GM19467 (cell line): ENCODE results near the gene SMAD7.

ENCODE experiments used
- ATAC-seq: cut with Tn5 transposase; IDR thresholded peaks from one replicate; pipeline ENCODE4 v1.9.1; 2021; ENCODE audit warnings: mild to moderate bottlenecking, moderate library complexity; ENCODE audit not compliant: unreplicated experiment

SMAD7 gene

DNA sequence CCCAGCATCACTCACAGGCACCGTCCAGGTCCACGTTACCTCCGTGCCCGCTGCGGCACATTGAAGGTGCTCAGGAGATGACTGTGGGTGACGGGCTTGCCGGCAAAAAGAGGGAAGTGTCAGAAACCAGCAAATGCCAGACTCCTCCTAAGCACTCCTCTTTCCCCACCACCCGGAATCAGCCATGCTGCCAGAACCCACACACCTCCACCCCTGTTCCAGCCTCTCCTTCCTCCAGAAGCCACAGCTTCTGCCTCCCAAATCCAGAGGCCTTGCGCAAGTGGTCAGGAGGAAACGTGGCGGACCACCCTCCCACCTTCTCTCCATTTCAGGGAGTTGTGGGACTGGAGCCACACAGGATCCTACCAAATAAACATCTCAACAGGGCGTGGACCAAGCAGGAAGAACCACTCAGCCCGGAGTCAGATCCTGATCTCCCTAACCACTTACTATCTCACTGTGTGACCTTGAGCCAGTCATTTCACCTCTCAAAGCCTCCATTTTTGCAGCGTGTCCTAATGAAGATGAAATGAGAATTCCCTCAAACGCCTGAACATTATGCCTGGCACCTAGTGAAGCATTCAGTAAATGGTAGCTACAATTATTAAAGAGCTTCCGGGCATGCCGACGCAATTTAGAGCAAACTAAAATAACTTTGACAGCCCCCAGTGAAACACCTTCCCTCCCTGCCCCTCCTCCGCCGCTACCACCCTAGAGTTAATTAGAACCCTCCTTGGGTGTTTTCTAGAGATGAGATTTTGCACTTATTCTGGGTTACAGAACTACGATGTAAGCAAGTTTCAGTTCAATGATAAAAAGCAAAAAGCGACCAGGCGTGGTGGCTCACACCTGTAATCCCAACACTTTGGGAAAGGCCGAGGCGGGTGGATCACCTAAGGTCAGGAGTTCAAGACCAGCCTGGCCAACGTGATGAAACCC is 32.9 kb downstream of the SMAD7 start:
- no peak for ATAC-seq

- no peak for ATAC-seq
These were observed 34.9 kb downstream of the SMAD7 start for GRCh38 chr18:48915626-48916425.

DNA sequence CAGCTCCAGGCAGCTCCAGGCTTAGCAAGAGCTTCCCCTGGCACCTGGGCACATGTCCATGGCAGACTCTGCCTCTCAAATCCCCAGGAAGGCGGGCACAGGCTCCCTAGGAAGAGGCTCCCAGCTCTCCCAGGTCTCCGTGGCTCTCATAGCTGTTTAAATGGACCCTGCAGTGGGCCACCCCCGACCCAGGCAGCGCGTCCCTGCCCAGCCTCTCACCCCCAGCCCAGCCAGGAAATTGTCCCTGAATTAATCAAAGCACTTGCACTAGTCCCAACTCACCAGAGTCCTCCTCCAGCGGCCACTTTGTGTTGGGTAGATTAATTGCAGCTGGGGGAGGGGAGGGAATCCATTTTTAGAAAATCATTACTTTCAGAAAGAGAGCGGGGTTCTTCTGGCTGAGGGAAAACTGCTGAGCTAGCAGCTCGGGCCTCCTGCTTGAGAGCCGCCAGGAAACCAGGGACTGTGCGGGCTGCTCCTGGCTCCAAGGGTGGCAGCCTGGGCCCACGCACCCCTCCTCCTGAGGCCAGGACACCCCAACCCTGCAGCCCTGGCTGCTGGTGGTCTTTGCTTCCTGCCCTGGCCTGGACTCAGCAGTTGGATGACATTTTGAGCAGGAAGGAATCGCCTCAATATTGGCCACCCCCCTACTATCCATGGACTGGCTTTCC is 36.0 kb downstream of the SMAD7 start:
- ATAC-seq = no peak

DNA sequence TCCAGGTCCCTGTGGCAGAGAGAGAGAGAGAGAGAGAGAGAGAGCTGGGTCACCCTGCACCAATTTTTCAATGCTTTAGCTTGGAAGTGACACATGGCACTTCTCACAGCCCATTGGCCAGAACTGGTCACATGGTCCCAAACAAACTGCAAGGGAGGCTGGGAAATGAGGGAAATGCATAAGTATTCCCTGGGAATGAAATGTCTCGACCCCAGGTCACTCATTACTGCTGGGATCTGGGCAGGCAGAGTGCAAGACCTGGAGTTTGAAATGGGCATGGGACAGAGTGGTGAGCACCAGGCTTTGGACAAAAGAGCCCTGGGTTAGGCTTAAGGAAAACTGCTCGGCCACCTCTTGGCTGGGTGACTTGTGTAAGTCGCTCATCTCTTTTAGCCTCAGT is 37.0 kb downstream of the SMAD7 start:
- ATAC-seq = no peak

DNA sequence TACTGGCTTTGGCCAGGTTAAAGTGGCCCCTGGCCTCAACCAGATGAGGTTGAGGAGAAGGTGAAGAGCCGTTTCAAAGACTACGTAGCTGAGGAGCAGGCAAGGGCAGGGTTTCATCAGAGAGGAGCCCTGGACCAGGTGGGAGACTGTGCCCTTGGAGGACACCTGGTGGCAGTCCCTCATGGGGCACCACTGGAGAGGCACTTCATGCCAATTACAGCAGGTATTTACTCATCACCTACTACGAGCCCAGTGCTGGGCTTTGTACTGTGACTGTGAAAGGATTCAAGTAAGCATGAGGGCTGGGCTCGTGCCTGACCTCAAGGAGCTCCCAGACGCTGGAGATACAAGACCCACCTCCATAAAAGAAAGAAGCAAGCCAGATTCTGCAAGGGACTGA is 37.6 kb downstream of the SMAD7 start:
- ATAC-seq = no peak

DNA sequence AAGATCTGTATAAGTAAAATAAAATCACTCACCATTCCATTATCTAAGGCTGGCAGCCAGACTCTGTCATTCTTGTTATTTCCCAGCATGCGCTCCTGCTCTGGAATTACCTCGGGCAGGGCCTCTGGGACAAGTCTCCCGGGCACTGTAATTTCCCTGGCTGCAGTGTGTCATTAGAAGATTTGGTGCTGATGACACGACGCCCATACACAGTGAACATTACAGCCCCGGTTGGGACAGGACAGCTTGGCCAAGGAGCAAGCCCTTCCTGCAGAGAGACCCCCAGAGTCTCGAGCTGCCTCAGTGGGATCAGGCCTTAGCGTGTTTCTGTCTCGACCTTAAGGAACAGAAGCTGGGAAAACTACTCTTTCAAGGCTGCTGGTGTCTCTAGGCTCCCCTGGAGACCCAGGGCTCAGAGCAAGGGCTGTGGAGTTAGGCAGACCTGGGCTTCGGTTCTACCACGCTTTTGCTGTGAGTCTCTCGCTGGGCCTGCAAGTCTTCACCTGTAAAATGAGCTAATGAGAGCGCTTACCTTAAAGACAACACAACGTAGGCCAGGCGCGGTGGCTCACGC is 39.7 kb downstream of the SMAD7 start:
- ATAC-seq = no peak

DNA sequence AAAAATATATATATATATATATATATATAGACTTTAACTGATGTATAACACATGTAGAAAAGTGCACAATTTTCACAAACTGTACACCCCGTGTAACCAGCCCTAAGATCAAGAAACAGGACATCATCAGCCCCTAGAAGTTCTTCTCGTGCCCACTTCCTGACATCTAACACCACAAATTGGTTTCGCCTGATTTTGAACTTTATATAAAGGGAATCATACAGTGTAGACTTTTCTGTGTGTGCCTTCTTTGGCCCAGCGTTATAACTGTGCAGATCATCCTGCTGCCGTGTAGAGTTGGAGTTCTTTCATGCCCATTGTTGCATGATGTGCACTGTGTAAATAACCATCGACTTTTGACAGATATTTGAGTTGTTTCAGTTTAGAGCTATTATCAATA is 41.0 kb downstream of the SMAD7 start:
- ATAC-seq = no peak

DNA sequence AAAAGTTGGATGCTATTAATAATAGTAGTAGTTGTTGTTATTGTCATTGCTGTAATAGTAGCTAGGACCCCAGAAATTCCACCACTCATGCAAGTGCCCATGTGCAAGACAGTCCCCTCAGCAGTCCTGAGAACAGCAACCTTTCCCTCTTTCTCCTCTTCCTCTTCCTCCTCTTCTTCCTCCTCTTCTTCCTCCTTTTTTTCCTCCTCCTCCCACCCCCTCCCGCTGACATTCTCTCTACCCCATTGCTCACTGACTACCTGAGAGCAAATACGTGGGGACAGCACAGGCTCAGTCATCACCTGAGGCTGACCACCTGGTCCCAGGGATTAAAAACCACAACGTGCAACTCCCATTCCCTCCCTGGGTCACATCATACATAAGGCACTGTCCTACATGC is 41.8 kb downstream of the SMAD7 start:
- ATAC-seq = no peak

DNA sequence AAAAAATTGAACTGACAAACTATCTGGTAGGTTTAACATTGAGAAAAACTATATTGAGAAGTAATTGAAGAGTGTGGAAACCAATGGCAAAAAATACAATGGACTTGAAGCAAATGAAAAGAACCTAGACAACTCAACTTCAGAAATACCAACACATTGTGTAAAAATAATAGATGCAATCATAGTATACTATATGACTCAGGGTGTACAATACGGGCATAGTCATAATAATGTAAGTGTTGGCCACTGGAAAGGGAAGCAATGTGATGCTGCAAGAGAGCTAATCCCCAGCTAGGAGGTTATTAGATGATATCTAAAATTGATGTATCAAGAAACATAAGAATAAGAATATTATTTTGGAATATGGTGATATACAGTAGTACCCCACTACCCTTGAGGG is 45.3 kb downstream of the SMAD7 start:
- no peak for ATAC-seq

DNA sequence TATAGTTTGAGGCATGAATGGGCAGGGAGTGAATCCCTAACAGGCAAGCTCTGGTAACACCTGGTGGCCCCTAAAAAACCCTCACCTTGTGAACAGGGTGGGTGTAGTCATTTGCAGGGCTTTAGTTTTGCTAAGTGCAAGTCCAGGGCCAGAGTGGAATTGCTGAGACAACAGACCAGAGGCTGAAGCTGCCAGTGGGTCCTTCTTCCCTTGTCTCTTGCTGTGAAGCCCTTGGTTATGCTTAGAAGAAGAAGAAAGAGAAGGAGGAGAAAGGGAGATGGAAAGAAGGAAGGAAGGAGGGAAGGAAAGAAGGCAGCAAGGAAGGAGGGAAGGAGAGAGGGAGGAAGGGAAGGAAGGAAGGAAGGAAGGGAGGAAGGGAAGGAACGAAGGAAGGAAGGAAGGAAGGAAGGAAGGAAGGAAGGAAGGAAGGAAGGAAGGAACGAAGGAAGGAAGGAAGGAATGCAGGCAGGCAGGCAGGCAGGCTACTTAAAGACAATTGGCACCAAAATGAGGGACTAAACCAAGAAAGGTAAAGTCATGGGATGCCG is 45.8 kb downstream of the SMAD7 start:
- ATAC-seq = no peak

- no peak for ATAC-seq
These were observed 46.7 kb downstream of the SMAD7 start for GRCh38 chr18:48904091-48904490.

GRCh38 chr18:48902856-48903601 is 47.7 kb downstream of the SMAD7 start:
- no peak for ATAC-seq

- no peak for ATAC-seq
These were observed 48.5 kb downstream of the SMAD7 start for GRCh38 chr18:48902023-48902855.

DNA sequence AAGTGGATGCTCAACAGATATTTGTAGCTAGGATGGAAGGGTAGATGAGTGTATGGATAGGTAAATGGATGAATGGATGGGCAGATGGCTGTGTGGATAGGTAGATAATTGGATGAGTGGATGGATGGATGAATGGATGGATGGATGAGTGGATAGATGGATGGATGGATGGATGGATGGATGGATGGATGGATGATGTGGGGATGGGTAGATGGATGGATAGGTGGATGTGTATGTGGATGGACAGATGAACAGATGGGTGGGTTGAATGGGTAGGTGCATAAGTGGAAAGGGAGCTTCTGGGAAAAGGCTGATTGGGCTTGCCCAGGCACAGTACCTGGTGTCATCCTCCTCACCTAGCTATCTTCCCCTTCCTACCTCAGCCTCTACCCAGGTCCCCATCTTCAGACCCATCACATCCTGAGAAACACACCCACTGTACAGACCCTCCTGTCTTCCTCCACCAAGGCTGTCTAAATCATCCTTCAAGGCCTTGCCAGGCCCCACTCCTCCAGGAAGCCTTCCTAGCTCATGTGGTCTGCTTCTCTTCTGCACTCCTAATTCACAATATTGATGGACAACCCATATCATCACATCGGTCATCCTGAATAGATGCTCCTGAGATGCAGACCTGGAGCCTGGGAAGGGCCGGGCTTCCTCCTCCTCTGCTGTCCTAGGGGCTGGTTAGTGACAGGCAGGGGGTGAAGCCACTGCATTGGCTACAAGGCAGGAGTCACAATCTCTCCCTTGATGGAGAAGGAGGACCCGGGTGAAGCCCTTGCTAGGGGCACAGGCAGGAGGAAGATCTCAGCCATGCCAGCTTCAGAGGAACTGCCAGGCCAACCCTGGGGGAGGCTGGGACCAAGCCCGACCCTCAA is 49.4 kb downstream of the SMAD7 start:
- no peak for ATAC-seq

GRCh38 chr18:48900469-48900868 is 50.3 kb downstream of the SMAD7 start:
- no peak for ATAC-seq

GRCh38 chr18:48899558-48900174 is 51.1 kb downstream of the SMAD7 start:
- no peak for ATAC-seq

DNA sequence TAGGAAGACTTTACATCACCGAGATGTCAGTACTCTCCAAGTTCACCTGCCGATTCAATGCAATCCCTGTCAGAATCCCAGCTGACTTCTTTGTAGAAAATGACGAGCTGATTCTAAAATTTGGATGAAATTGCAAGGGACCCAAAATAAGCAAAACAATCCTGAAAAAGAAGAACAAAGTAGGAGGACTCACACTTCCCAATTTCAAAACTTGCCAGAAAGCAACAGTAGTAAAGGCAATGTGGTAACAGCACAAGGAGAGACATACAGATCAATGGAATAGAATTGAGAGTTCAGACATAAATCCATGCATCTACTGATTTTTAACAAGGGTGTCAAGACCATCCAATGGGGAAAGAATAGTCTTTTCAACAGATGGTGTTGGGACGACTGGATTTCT is 52.2 kb downstream of the SMAD7 start:
- no peak for ATAC-seq

DNA sequence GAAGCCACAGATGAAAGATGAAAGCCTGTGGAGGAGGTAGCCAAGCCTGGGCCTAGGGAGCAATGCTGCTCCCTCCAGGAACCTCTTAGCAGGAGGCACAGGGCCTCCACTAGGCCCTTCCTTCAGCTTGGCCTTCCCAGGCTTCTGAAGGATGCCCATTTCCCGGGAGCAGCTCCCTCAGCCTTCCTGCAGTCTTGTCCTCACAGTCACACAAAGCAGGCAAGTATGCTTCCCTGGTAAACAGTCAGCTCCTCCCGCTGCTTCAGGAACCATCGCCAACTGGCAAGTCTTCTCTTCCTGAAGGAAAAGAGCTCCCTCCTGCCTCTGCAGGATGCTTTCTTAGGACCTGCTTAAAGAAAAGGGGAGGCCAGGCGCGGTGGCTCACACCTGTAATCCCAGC is 53.2 kb downstream of the SMAD7 start:
- ATAC-seq = no peak
